ENCODE measurements around the gene KCTD7.
"Not testable (repeated sequence)": the region's sequence is repeated elsewhere in the genome, so short reads cannot be mapped to it uniquely, and the experiment has no call there.

KCTD7 gene

GRCh38 chr7:66615699-66616098, 13.0 kb upstream of the KCTD7 start:
- DNase-seq (ENCODE audit: low read depth): no peak
- TF ChIP-seq CTCF (conservative IDR thresholded peaks at IDR 0.05; ENCODE audit: control insufficient read depth, insufficient read depth, low read depth, low read length): no peak
- no peak overlapping the region for H3K4me3 ChIP-seq (ENCODE audit: control insufficient read depth, low read depth, low read length)

GRCh38 chr7:66617295-66617694, 11.4 kb upstream of the KCTD7 start:
- peak; percentile 15 for DNase-seq (ENCODE audit: low read depth)
- TF ChIP-seq CTCF (conservative IDR thresholded peaks at IDR 0.05; ENCODE audit: control insufficient read depth, insufficient read depth, low read depth, low read length): no peak

GRCh38 chr7:66619341-66619948, 9.2 kb upstream of the KCTD7 start:
- not testable (repeated sequence) for H3K4me3 ChIP-seq (ENCODE audit: control insufficient read depth, low read depth, low read length); DNase-seq (ENCODE audit: low read depth)

More at GRCh38 chr7:66617295-66617694, 11.4 kb upstream of the KCTD7 start:
- H3K4me3 ChIP-seq (ENCODE audit: control insufficient read depth, low read depth, low read length): no peak overlapping the region

DNA sequence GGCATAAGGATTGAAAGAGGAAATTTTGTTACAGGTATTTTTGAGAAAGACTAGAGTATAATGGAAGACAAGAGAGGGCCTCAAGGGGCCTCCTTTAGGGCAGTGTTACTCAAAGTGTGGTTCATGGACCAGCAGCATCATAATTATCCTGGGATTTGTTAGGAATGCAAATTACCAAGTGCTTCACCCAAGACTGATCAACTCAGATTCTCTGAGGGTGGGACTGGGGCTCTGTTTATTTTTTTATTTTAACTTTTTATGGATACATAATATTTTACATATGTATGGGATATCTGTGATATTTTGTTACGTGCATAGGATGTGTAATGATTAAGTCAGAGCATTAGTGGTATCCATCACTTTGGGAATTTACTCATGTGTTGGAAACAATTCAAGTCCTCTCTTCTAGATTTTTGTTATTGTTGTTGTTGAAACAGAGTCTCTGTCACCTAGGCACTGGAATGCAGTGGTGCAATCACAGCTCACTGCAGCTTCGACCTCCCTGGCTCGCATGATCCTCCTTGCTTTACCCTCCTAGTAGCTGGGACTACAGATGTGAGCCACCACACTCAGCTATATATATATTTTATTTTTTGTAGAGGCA, 2.2 kb upstream of the KCTD7 start:
- H3K4me3 ChIP-seq (ENCODE audit: control insufficient read depth, low read depth, low read length): no peak overlapping the region
- TF ChIP-seq CTCF (conservative IDR thresholded peaks at IDR 0.05; ENCODE audit: control insufficient read depth, insufficient read depth, low read depth, low read length): no peak
- peak; percentile 94 for DNase-seq (ENCODE audit: low read depth)

DNA sequence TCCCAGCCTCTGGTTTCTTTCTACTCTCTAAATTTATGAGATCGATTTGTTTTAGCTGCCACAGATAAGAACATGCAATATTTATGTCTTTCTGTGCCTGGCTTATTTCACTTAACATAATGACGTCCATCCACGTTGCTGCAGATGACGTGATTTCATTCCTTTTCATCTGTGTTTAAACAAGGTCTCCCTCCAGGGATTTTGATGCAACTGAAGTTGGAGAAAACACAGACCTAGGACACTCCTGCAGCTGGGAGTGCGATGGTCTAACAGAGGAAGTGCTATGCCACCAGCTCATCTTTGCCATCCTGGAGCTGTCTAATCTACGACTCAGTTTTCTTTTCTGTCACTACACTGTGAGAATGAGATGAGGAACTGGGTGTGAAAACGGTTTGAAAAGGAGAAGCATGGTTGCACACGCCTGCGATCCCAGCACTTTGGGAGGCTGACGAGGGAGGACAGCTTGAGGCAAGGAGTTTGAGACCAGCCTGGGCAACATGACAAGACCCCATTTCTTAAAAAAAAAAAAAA, 1.5 kb upstream of the KCTD7 start:
- no peak overlapping the region for H3K4me3 ChIP-seq (ENCODE audit: control insufficient read depth, low read depth, low read length)
- no peak for TF ChIP-seq CTCF (conservative IDR thresholded peaks at IDR 0.05; ENCODE audit: control insufficient read depth, insufficient read depth, low read depth, low read length)
- DNase-seq (ENCODE audit: low read depth): peak; percentile 94

DNA sequence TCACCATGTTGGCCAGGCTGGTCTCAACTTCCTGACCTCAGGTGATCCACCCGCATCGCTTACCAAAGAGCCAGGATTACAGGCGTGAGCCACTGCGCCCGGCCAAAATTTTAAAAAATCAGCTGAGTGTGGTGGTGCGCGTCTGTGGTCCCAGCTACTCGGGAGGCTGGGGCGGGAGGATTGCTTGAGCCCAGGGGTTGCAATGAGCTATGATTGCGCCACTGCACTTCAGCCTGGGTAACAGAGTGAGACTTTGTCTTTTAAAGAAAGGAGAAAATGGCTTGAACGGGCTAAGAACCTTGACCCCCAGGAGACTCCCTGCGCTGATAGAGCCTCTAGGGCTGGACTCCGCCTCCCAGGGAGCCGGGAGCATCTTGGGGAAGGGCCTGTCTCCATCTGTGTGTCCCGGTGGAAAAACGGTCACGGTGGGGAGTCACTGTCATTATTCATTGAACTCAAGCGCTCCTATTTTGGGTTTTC, 760 bp upstream of the KCTD7 start:
- DNase-seq (ENCODE audit: low read depth): no peak
- H3K4me3 ChIP-seq (ENCODE audit: control insufficient read depth, low read depth, low read length): peak overlapping the region; percentile 75
- TF ChIP-seq CTCF (conservative IDR thresholded peaks at IDR 0.05; ENCODE audit: control insufficient read depth, insufficient read depth, low read depth, low read length): no peak

DNA sequence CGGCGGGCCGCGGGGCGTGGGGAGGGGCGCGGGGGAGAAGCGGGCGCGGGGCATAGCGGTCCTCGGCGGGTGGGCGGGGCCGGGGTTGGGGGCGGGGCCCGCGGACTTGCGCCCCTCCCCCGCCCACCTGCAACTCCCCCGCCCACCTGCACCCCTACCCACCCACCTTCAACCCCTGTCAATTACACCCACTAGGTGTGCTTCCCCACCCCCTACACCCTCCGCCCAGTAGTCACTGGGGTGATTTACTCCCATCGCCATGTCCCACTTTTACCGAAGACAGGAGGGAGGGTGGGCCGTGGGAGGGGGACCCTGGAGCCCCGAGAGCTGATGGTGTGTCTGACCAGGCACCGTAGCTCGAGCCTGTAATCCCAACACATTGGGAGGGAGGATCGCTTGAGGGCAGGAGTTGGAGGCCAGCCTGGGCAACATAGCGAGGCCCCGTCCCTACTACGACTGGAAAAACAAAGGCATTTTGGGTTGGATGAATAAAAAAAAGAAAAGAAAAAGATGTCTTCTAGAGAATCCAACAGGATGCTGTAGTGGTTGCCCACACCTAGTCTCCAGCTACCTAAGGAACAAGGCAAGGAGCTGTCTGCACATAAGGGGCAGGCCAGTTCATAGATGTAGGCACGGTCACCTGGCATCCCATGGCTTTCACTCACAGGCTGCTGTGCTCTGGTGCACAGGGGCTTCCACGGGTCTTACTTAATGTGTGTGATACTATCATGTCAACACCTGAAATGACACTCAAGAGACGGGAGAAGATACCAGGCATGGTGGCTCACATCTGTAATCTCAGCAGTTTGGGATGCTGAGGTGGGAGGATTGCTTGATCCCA, 761 bp downstream of the KCTD7 start:
- TF ChIP-seq CTCF (conservative IDR thresholded peaks at IDR 0.05; ENCODE audit: control insufficient read depth, insufficient read depth, low read depth, low read length): no peak
- peak overlapping the region; percentile 64 for H3K4me3 ChIP-seq (ENCODE audit: control insufficient read depth, low read depth, low read length)
- DNase-seq (ENCODE audit: low read depth): no peak
